Measurements from ENCODE around the gene SCARB1.

The SCARB1 gene

GRCh38 chr12:124796303-124796960 lies 67.2 kb downstream of the SCARB1 start:
- DNase-seq (ENCODE audit: low spot score), result no peak

GRCh38 chr12:124795081-124795948 lies 68.3 kb downstream of the SCARB1 start:
- no peak for DNase-seq (ENCODE audit: low spot score)

- DNase-seq (ENCODE audit: low spot score), result no peak
Observed at GRCh38 chr12:124792961-124793441, 70.7 kb downstream of the SCARB1 start.

GRCh38 chr12:124792156-124792555 lies 71.5 kb downstream of the SCARB1 start:
- DNase-seq (ENCODE audit: low spot score), result no peak

GRCh38 chr12:124790650-124791400 lies 72.8 kb downstream of the SCARB1 start:
- DNase-seq (ENCODE audit: low spot score), result peak; percentile 81

DNA sequence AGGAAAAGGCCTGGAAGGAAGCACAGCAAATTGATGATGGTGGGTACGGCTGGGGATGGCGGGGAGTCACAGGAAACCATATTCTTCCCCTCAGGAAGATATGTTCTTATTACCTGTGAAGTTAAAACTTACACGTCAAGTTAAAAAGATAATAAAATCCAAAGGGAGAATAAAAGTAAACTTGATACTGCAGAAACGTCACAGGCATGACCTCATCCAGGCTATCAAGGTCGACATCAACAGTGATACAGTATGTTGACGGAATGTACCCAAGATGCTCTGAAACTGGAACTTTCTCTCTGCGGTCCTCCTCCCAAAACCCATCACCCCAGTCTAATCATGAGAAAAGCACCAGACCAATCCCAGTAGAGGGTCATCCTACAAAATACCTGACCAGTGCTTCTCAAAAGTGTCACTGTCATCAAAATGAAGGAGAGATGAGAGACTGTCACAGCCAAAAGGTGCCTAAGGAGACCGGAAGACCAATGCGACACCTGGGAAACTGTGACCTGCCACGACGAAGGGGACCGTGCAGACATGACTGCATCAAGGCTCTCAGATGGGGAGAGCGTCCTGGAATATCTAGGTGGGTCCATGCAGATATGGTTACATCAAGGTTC lies 74.6 kb downstream of the SCARB1 start:
- DNase-seq (ENCODE audit: low spot score), result no peak

GRCh38 chr12:124786061-124786964 lies 77.4 kb downstream of the SCARB1 start:
- no peak for DNase-seq (ENCODE audit: low spot score)

GRCh38 chr12:124784871-124785572 lies 78.6 kb downstream of the SCARB1 start:
- no peak for DNase-seq (ENCODE audit: low spot score)

DNA sequence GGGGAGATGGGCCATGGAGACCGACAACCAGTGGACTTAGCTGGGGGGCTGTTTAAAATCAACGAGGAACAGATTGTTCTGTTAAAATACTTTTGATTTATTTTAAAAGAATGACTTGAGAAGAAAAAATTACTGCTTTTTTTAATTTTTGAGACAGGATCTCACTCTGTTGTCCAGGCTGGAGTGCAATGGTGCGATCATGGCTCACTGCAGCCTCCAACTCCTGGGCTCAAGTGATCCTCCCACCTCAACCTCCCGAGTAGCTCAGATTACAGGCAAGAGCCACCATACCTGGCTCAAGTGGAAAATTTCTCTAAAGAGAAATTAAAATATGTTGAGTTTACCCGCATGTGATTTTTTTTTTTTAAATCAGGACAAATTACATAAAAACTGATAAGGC lies 80.6 kb downstream of the SCARB1 start:
- no peak for DNase-seq (ENCODE audit: low spot score)

- no peak for DNase-seq (ENCODE audit: low spot score)
Observed at GRCh38 chr12:124782132-124782531, 81.5 kb downstream of the SCARB1 start.

DNA sequence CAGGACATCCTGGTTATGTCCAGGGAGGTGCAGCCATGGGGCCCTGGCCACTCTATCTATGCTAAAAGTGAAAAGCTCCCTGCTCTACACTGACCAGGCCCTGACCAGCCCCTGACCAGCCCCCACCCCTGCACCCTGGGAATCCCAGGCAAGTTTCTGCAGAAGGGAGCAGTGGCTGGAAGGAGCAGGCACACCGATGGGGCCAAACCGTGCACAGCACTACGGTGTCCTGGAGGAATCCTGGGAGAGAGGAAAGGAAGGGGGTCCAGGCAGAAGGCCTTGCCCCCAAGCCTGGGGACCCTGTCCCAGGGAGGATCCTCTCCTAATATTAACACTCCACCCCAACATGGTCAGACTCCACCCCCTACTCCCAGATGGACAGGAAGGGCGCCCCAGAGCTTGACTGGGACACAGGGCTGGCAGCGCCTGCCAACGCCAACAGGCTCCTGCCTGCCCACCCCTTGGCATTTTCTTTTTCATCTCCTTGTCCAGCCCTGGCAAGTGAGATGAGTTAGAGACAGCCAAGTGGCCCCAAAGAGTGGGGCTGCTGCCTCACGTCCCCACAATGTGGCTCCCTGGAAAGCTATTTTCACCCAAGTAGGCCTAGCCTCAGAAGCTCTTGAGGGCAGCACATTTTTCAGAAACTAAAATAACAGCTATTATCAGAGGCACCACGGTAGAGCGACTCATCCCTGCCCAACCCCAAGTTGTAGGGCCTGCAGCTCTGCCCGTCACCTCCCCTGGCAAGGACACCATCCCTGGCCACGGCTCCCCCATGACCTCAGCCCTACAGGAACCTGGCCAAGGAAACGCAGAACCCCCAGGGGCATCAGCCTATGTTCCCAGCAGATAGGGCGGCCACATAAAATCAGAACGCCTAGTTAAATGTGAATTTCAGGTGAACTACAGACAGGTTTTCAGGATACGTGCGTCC lies 82.6 kb downstream of the SCARB1 start:
- no peak for DNase-seq (ENCODE audit: low spot score)

- DNase-seq (ENCODE audit: low spot score), result no peak
Observed at GRCh38 chr12:124780336-124780735, 83.3 kb downstream of the SCARB1 start.

DNA sequence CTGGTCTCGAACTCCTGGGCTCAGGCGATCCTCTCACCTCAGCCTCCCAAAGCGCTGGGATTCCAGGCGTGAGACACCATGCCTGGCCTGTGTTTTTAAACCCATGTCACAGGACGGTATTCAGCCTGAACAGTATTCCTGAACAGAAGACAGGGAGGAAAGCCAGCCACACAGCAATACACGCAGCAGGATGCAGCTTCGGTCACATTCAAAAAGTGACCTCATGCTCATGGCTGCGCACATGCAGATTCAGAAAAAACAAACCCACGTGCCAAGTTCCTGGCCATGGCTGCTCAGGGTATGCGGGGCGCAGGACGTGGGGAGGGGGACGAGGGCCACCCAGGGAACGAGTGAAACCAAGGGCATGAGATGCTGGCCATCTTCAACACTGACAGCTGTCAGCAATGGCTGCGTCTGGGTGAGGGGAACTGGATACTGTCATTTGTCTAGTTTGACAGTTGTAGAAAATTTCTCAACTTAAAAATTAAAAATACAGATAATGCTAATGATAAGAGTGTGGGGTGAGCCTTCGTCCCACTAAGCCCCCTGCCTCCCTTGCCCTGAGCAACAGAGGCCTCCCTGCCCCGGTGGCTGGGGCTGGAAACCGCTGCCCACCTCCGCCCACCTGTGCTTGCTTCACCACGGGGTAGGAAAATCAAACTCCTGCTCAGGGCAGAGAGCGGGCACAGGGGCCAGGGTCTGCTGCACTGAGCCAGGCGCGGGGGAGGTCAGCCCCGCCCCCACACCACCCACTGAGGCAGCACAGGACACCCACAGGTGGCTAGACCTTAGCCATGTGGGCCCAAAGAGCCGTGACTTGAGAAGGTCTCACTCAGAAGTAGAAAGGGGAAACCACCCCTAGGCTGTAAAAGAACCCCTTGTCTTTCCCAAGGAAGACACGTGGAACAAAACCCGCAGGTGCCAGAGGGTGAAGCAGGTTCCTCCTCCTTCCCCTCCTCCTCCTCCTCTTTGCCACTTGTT lies 84.2 kb downstream of the SCARB1 start:
- no peak for DNase-seq (ENCODE audit: low spot score)

- DNase-seq (ENCODE audit: low spot score), result no peak
Observed at GRCh38 chr12:124778411-124778810, 85.3 kb downstream of the SCARB1 start.

GRCh38 chr12:124777399-124778372 lies 86.0 kb downstream of the SCARB1 start:
- DNase-seq (ENCODE audit: low spot score), result no peak

GRCh38 chr12:124776125-124776513 lies 87.5 kb downstream of the SCARB1 start:
- no peak for DNase-seq (ENCODE audit: low spot score)
